ENCODE measurements around the gene CDKN2B-AS1. TPM values are rescaled to one million over a fixed set of nuclear protein-coding genes. Genes with fewer than 3 reads are reported as not detected.

Gene CDKN2B-AS1
- polyA plus RNA-seq, 2 of the 4 experiments (the other 2 are of a cell fraction), result not detected

DNA sequence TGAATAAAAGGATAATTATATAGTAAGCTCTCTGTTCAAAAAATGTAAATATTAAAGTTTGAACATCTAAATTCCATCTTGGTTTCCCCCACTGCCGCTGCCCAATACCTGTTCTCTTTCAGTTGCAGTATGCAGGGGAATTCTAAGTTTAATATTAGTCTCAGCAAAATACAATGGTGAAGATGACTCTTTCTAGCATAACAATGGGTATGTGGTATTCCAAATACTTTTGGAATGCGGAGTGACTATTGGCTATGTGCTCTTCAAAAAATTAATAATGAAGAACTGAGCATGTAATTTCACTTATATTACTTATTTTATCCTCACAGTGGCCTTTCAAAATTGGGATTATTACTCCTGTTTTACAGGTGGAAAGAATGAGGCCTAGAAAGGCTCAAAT, 3.4 kb downstream of the CDKN2B-AS1 start:
- H3K4me2 ChIP-seq, result no peak overlapping the region
- no peak for DNase-seq (ENCODE audit: low read depth in 1 of 2, low spot score in 1 of 2)
- no peak for ATAC-seq
- H3K4me1 ChIP-seq, result no peaks in the 10 kb centered on the region
- H3K9me3 ChIP-seq, result no peaks in the 10 kb centered on the region
- CTCF ChIA-PET, result no interaction called here
- WGBS (ENCODE audit: missing lambda C conversion rate), result no CpG with 5 or more reads among the region's 2 CpGs
- no peak for FAIRE-seq
- no peak overlapping the region for H3K4me3 ChIP-seq
- H3K27ac ChIP-seq, result no peak overlapping the region
- POLR2A ChIA-PET, result no interaction called here
- no peak for TF ChIP-seq KDM5A (IDR thresholded peaks at IDR 0.05)
- TF ChIP-seq RAD21 (conservative IDR thresholded peaks at IDR 0.05 in 1 of 2, IDR thresholded peaks at IDR 0.05 in 1 of 2), result no peak
- TF ChIP-seq, protein P1, sequence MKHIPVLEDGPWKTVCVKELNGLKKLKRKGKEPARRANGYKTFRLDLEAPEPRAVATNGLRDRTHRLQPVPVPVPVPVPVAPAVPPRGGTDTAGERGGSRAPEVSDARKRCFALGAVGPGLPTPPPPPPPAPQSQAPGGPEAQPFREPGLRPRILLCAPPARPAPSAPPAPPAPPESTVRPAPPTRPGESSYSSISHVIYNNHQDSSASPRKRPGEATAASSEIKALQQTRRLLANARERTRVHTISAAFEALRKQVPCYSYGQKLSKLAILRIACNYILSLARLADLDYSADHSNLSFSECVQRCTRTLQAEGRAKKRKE (CRISPR knock-in tag; IDR thresholded peaks at IDR 0.05; ENCODE audit: low read depth), result no peak
- no peak for TF ChIP-seq MAZ (IDR thresholded peaks at IDR 0.05; ENCODE audit: borderline replicate concordance, low read depth, low read length)

DNA sequence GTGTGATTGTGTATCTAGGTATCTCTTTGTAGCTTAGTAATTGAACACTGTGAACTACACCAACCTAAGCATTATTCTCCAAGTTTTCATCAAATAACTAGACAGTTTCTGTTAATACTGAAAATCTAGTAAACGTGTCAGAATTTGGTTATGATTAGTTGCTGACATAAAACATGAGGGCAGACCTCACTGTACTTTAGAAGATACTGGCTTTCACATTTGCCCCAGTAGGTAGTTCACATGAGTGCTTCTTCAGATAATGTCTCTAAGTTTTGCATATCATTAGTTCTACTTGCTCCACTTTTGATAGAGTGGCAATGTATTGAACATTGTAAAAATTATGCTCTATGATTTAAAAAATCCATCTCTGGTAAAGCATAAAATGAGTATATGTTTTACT, 7.4 kb downstream of the CDKN2B-AS1 start:
- FAIRE-seq, result no peak
- H3K27ac ChIP-seq, result no peak overlapping the region

More for the DNA sequence above, 7.4 kb downstream of the CDKN2B-AS1 start:
- ATAC-seq (no peak), DNase-seq (ENCODE audit: low read depth in 1 of 2, low spot score in 1 of 2) (no peak)
- Histone ChIP-seq H3K4me3 (no peak overlapping the region), H3K9me3 (no peaks in the 10 kb centered on the region), H3K4me1 (no peaks in the 10 kb centered on the region), H3K4me2 (no peak overlapping the region)
- no CpG with 5 or more reads among the region's 1 CpG for whole genome bisulfite sequencing (ENCODE audit: missing lambda C conversion rate)
- ChIA-PET CTCF (no interaction called here), POLR2A (no interaction called here)
- TF ChIP-seq, protein P2, sequence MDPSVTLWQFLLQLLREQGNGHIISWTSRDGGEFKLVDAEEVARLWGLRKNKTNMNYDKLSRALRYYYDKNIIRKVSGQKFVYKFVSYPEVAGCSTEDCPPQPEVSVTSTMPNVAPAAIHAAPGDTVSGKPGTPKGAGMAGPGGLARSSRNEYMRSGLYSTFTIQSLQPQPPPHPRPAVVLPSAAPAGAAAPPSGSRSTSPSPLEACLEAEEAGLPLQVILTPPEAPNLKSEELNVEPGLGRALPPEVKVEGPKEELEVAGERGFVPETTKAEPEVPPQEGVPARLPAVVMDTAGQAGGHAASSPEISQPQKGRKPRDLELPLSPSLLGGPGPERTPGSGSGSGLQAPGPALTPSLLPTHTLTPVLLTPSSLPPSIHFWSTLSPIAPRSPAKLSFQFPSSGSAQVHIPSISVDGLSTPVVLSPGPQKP (IDR thresholded peaks at IDR 0.05; ENCODE audit: low read depth, low read length), result no peak
- TF ChIP-seq HOXB5 (CRISPR knock-in tag; IDR thresholded peaks at IDR 0.05) (no peak), HEYL (CRISPR knock-in tag; IDR thresholded peaks at IDR 0.05) (no peak), NR3C1 (IDR thresholded peaks at IDR 0.05) (no peak), FOSB (CRISPR knock-in tag; IDR thresholded peaks at IDR 0.05) (no peak), TFCP2L1 (CRISPR knock-in tag; IDR thresholded peaks at IDR 0.05) (no peak), ZC3H11A (IDR thresholded peaks at IDR 0.05) (no peak), EHF (CRISPR knock-in tag; IDR thresholded peaks at IDR 0.05) (no peak), RCOR1 (IDR thresholded peaks at IDR 0.05; ENCODE audit: low read depth, low read length) (no peak), CHD4 (IDR thresholded peaks at IDR 0.05; ENCODE audit: borderline replicate concordance) (no peak)
- TF ChIP-seq, protein P3, sequence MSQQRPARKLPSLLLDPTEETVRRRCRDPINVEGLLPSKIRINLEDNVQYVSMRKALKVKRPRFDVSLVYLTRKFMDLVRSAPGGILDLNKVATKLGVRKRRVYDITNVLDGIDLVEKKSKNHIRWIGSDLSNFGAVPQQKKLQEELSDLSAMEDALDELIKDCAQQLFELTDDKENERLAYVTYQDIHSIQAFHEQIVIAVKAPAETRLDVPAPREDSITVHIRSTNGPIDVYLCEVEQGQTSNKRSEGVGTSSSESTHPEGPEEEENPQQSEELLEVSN (IDR thresholded peaks at IDR 0.05; ENCODE audit: borderline replicate concordance, low read depth), result no peak
- TF ChIP-seq, protein P4, sequence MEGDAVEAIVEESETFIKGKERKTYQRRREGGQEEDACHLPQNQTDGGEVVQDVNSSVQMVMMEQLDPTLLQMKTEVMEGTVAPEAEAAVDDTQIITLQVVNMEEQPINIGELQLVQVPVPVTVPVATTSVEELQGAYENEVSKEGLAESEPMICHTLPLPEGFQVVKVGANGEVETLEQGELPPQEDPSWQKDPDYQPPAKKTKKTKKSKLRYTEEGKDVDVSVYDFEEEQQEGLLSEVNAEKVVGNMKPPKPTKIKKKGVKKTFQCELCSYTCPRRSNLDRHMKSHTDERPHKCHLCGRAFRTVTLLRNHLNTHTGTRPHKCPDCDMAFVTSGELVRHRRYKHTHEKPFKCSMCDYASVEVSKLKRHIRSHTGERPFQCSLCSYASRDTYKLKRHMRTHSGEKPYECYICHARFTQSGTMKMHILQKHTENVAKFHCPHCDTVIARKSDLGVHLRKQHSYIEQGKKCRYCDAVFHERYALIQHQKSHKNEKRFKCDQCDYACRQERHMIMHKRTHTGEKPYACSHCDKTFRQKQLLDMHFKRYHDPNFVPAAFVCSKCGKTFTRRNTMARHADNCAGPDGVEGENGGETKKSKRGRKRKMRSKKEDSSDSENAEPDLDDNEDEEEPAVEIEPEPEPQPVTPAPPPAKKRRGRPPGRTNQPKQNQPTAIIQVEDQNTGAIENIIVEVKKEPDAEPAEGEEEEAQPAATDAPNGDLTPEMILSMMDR (IDR thresholded peaks at IDR 0.05), result no peak
- TF ChIP-seq, protein P5, sequence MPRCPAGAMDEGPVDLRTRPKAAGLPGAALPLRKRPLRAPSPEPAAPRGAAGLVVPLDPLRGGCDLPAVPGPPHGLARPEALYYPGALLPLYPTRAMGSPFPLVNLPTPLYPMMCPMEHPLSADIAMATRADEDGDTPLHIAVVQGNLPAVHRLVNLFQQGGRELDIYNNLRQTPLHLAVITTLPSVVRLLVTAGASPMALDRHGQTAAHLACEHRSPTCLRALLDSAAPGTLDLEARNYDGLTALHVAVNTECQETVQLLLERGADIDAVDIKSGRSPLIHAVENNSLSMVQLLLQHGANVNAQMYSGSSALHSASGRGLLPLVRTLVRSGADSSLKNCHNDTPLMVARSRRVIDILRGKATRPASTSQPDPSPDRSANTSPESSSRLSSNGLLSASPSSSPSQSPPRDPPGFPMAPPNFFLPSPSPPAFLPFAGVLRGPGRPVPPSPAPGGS (IDR thresholded peaks at IDR 0.05), result no peak
- TF ChIP-seq, protein P6, sequence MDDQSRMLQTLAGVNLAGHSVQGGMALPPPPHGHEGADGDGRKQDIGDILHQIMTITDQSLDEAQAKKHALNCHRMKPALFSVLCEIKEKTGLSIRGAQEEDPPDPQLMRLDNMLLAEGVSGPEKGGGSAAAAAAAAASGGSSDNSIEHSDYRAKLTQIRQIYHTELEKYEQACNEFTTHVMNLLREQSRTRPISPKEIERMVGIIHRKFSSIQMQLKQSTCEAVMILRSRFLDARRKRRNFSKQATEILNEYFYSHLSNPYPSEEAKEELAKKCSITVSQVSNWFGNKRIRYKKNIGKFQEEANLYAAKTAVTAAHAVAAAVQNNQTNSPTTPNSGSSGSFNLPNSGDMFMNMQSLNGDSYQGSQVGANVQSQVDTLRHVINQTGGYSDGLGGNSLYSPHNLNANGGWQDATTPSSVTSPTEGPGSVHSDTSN (IDR thresholded peaks at IDR 0.05), result no peak
